ENCODE data around the gene KLHL7.

Gene KLHL7

GRCh38 chr7:23105644-23106056 is at the start of gene KLHL7:
Gene KLHL7, plus strand, starts transcription at chr7:23105785. Its CDS starts 242 bp downstream, at chr7:23106027.
- Histone ChIP-seq H3K9ac (ENCODE audit: low read length) (peak within 1 kb of the TSS; percentile 81), H3K4me1 (ENCODE audit: insufficient read depth, low read length) (peaks cover 25% of the 10 kb centered on the region), H3K27me3 (ENCODE audit: control insufficient read depth in 1 of 2, insufficient read depth in 2 of 2, low read length in 2 of 2) (no peaks in the 10 kb centered on the region), H3K36me3 (ENCODE audit: insufficient read depth, low read length) (no peaks in the 10 kb centered on the region), H3K27ac (ENCODE audit: low read depth, low read length) (peak within 1 kb of the TSS; percentile 64), H3K9me3 (ENCODE audit: low read length) (no peaks in the 10 kb centered on the region), H3K4me3 (ENCODE audit: low read depth in 1 of 2, low read length in 2 of 2) (peak within 1 kb of the TSS; percentile 53 to 87)

GRCh38 chr7:23058408-23059096 is 47.0 kb upstream of the KLHL7 start:
- Histone ChIP-seq H3K36me3 (ENCODE audit: insufficient read depth, low read length) (no peaks in the 10 kb centered on the region), H3K27me3 (ENCODE audit: control insufficient read depth in 1 of 2, insufficient read depth in 2 of 2, low read length in 2 of 2) (no peaks in the 10 kb centered on the region), H3K9me3 (ENCODE audit: low read length) (no peaks in the 10 kb centered on the region), H3K9ac (ENCODE audit: low read length) (no peak overlapping the region), H3K27ac (ENCODE audit: low read depth, low read length) (no peak overlapping the region), H3K4me1 (ENCODE audit: insufficient read depth, low read length) (no peaks in the 10 kb centered on the region), H3K4me3 (ENCODE audit: low read depth in 1 of 2, low read length in 2 of 2) (no peak overlapping the region)

- Histone ChIP-seq H3K27me3 (ENCODE audit: control insufficient read depth in 1 of 2, insufficient read depth in 2 of 2, low read length in 2 of 2) (no peaks in the 10 kb centered on the region), H3K9ac (ENCODE audit: low read length) (no peak overlapping the region), H3K4me1 (ENCODE audit: insufficient read depth, low read length) (no peaks in the 10 kb centered on the region), H3K36me3 (ENCODE audit: insufficient read depth, low read length) (no peaks in the 10 kb centered on the region), H3K4me3 (ENCODE audit: low read depth in 1 of 2, low read length in 2 of 2) (no peak overlapping the region), H3K27ac (ENCODE audit: low read depth, low read length) (no peak overlapping the region), H3K9me3 (ENCODE audit: low read length) (no peaks in the 10 kb centered on the region)
Observed at GRCh38 chr7:23061327-23061726, 44.3 kb upstream of the KLHL7 start.

DNA sequence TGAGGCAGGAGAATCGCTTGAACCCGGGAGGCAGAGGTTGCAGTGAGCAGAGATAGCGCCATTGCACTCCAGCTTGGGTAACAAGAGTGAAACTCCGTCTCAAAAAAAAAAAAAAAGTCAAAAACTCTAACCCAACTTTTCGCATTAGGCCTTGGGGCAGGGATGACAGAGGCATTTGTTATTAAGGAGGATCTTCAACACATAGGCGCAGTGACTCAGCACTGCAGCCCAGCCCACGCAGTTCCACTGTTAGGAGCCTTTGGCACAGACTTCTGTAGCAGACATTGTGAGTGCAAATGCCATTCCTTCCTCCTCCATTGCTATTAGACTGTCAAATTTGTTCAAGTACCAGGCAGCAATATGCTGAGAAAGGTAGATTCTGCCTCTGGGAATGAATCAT is 43.1 kb upstream of the KLHL7 start:
- Histone ChIP-seq H3K9ac (ENCODE audit: low read length) (no peak overlapping the region), H3K4me1 (ENCODE audit: insufficient read depth, low read length) (no peaks in the 10 kb centered on the region), H3K4me3 (ENCODE audit: low read depth in 1 of 2, low read length in 2 of 2) (no peak overlapping the region), H3K27me3 (ENCODE audit: control insufficient read depth in 1 of 2, insufficient read depth in 2 of 2, low read length in 2 of 2) (no peaks in the 10 kb centered on the region), H3K9me3 (ENCODE audit: low read length) (no peaks in the 10 kb centered on the region), H3K27ac (ENCODE audit: low read depth, low read length) (no peak overlapping the region), H3K36me3 (ENCODE audit: insufficient read depth, low read length) (no peaks in the 10 kb centered on the region)

DNA sequence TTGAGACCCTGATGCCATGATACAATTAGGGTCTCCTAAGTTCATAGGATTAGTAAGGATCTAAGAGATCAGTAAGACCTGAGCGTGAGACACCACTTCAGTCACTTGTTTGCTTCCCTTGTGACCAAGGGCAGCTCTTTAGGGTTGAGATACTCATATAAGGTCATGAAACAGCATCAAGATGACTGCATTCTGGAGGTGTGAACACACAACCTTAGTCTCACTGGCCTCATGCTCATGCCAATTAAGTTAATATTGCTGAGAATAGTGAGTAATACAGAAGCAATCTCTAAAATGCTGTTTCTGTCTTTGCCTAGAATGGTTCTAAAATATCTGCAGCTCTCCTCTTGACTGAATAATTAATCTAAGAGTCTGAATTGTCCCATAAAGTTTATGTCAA is 39.6 kb upstream of the KLHL7 start:
- no peaks in the 10 kb centered on the region for H3K36me3 ChIP-seq (ENCODE audit: insufficient read depth, low read length)
- H3K4me1 ChIP-seq (ENCODE audit: insufficient read depth, low read length) = no peaks in the 10 kb centered on the region
- H3K27ac ChIP-seq (ENCODE audit: low read depth, low read length) = no peak overlapping the region
- H3K4me3 ChIP-seq (ENCODE audit: low read depth in 1 of 2, low read length in 2 of 2) = no peak overlapping the region
- H3K9ac ChIP-seq (ENCODE audit: low read length) = no peak overlapping the region
- H3K9me3 ChIP-seq (ENCODE audit: low read length) = no peaks in the 10 kb centered on the region
- no peaks in the 10 kb centered on the region for H3K27me3 ChIP-seq (ENCODE audit: control insufficient read depth in 1 of 2, insufficient read depth in 2 of 2, low read length in 2 of 2)

DNA sequence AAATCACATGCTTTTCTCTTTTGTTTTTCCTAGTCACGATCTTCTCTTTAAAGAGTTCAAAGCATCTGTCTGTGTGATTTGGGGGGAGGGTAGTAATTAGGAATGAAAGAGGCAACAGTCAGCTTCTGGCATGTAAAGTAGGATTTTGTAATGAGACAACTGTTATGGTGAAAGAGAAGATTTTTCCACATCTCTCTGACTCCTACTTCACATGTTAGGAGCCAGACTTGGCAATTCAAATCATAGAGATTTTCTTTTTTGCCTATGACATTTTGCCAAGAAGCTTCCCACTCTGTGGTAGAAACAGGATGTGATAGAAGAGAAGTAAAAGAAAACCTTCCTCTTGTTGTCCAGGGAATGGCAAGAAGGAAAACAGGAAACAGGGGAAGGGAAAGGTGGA is 38.3 kb upstream of the KLHL7 start:
- H3K9me3 ChIP-seq (ENCODE audit: low read length) = no peaks in the 10 kb centered on the region

DNA sequence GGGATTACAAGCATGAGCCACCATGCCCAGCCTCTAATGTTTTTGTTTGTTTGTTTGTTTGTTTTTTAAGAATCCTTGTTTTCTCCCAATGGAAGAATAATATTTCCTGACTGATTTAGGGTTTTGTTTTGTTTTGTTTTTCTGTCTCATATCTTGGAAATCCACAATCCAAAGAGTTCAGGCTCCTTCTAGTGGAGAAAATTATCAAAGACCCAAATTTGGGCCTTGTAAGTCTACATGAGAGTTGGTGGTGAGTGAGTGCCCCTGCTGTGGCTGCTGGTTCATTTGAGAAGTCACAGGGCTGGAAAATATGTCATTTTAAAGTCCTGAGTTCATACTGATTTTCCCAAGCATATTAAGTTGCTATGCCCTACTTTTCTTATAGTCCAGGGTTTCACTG is 33.5 kb upstream of the KLHL7 start:
- Histone ChIP-seq H3K27ac (ENCODE audit: low read depth, low read length) (no peak overlapping the region), H3K27me3 (ENCODE audit: control insufficient read depth in 1 of 2, insufficient read depth in 2 of 2, low read length in 2 of 2) (no peaks in the 10 kb centered on the region), H3K4me3 (ENCODE audit: low read depth in 1 of 2, low read length in 2 of 2) (no peak overlapping the region), H3K9me3 (ENCODE audit: low read length) (no peaks in the 10 kb centered on the region), H3K4me1 (ENCODE audit: insufficient read depth, low read length) (no peaks in the 10 kb centered on the region), H3K36me3 (ENCODE audit: insufficient read depth, low read length) (no peaks in the 10 kb centered on the region), H3K9ac (ENCODE audit: low read length) (no peak overlapping the region)

More for the DNA sequence above, 38.3 kb upstream of the KLHL7 start:
- no peaks in the 10 kb centered on the region for H3K4me1 ChIP-seq (ENCODE audit: insufficient read depth, low read length)
- no peak overlapping the region for H3K9ac ChIP-seq (ENCODE audit: low read length)
- no peak overlapping the region for H3K4me3 ChIP-seq (ENCODE audit: low read depth in 1 of 2, low read length in 2 of 2)
- no peaks in the 10 kb centered on the region for H3K36me3 ChIP-seq (ENCODE audit: insufficient read depth, low read length)
- no peak overlapping the region for H3K27ac ChIP-seq (ENCODE audit: low read depth, low read length)
- H3K27me3 ChIP-seq (ENCODE audit: control insufficient read depth in 1 of 2, insufficient read depth in 2 of 2, low read length in 2 of 2) = no peaks in the 10 kb centered on the region

DNA sequence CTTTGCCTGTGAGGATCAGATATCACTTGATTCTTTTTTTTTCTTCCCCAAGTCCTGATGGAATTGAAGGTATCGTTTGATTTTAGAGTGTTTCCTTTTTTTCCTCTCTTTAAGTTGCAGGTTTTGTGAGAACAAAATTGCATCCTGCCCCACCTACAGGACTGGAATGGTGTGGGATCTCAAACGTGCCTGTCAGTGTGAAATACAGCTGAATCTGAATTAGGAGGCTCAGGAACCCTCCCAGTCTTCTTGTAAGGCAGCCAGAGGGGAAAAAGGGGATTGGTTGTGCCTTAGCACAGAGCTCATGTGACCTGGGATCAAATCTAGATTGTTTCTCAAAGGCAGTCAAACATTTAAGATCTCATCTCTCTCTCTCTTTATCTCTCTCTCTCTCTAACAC is 32.7 kb upstream of the KLHL7 start:
- no peaks in the 10 kb centered on the region for H3K36me3 ChIP-seq (ENCODE audit: insufficient read depth, low read length)
- H3K27me3 ChIP-seq (ENCODE audit: control insufficient read depth in 1 of 2, insufficient read depth in 2 of 2, low read length in 2 of 2) = no peaks in the 10 kb centered on the region
- H3K4me1 ChIP-seq (ENCODE audit: insufficient read depth, low read length) = no peaks in the 10 kb centered on the region
- no peak overlapping the region for H3K9ac ChIP-seq (ENCODE audit: low read length)
- H3K4me3 ChIP-seq (ENCODE audit: low read depth in 1 of 2, low read length in 2 of 2) = no peak overlapping the region
- no peaks in the 10 kb centered on the region for H3K9me3 ChIP-seq (ENCODE audit: low read length)
- no peak overlapping the region for H3K27ac ChIP-seq (ENCODE audit: low read depth, low read length)

DNA sequence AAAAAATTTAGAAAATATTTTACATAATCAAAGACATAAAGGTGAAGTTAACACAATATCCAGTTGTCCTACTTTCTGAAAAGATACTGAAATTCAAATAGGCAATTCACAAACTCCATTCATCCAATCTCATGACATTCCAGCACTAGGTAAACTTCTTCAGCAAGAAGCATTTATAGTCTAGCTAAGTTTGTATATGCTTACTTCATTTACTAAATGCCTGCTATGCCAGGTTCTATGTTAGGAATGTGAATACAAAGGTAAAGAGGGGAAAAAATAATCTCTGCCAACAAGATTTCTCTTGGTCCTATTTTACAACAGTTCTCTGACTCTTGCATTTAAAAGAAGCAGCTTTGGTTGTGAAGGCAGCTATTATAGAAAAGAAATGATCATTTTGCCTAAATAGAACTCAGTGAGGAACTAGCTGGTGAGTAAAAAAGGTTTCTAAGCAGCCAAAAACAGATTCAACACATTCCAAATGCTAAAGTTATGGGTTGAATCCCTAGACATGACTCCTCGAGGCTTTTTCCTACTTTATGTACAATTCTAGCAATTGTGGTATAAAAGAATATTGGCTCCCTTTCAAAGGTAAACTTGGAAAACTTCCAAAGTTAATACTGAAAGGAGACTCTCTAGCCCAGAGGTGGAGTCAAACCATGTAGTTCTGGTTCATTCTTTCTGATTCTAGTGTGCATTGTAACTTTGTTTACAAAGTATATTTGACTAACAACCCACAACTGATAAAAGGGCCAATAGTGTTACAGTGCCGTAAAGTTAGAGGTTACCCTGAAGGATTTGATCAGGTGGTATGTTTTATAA is 30.9 kb upstream of the KLHL7 start:
- H3K27me3 ChIP-seq (ENCODE audit: control insufficient read depth in 1 of 2, insufficient read depth in 2 of 2, low read length in 2 of 2) = no peaks in the 10 kb centered on the region

DNA sequence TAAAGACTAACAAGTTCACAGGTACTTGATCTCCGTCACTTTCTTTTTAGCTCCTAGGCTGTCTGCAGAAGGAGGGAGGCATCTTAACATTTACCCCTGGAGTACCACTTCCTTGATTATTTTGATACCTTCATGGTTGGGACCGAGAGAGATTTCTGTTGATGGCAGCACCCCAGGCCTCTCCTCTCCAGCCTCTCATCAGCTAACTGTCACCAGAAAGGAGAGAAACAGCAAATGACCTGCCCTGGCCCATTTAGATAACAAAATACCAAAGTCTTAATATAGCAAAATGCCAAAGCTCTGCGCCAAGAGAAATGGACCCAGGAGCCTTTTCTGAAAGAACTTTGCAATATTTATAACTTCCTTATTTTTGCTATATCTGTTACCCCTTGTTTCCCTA is 30.0 kb upstream of the KLHL7 start:
- Histone ChIP-seq H3K36me3 (ENCODE audit: insufficient read depth, low read length) (no peaks in the 10 kb centered on the region), H3K9ac (ENCODE audit: low read length) (no peak overlapping the region), H3K4me3 (ENCODE audit: low read depth in 1 of 2, low read length in 2 of 2) (no peak overlapping the region), H3K27ac (ENCODE audit: low read depth, low read length) (no peak overlapping the region), H3K27me3 (ENCODE audit: control insufficient read depth in 1 of 2, insufficient read depth in 2 of 2, low read length in 2 of 2) (no peaks in the 10 kb centered on the region), H3K4me1 (ENCODE audit: insufficient read depth, low read length) (no peaks in the 10 kb centered on the region), H3K9me3 (ENCODE audit: low read length) (no peaks in the 10 kb centered on the region)

More for the DNA sequence above, 30.9 kb upstream of the KLHL7 start:
- no peaks in the 10 kb centered on the region for H3K36me3 ChIP-seq (ENCODE audit: insufficient read depth, low read length)
- H3K9ac ChIP-seq (ENCODE audit: low read length) = no peak overlapping the region
- no peaks in the 10 kb centered on the region for H3K9me3 ChIP-seq (ENCODE audit: low read length)
- no peak overlapping the region for H3K4me3 ChIP-seq (ENCODE audit: low read depth in 1 of 2, low read length in 2 of 2)
- no peaks in the 10 kb centered on the region for H3K4me1 ChIP-seq (ENCODE audit: insufficient read depth, low read length)
- H3K27ac ChIP-seq (ENCODE audit: low read depth, low read length) = no peak overlapping the region

DNA sequence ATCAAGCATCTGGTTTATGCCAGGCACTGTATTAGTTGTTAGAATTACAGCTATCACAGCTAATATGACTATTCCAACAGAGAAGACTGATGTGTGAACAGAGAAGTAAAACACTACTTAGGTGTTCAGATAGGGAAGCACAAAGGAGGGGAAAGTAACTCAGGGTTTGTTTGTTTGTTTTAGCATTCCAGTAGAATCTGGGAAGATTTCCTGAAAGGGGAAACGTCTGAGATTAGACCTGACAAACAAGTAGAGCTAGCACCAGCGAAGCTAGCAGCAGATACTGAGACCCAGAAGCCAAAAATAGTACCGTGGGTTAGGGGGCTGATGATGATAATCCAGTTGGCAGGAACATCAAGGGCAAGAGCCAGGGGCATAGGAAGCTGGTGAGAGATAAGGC is 28.8 kb upstream of the KLHL7 start:
- H3K27ac ChIP-seq (ENCODE audit: low read depth, low read length) = no peak overlapping the region
- H3K27me3 ChIP-seq (ENCODE audit: control insufficient read depth in 1 of 2, insufficient read depth in 2 of 2, low read length in 2 of 2) = no peaks in the 10 kb centered on the region
- no peak overlapping the region for H3K4me3 ChIP-seq (ENCODE audit: low read depth in 1 of 2, low read length in 2 of 2)
- H3K36me3 ChIP-seq (ENCODE audit: insufficient read depth, low read length) = no peaks in the 10 kb centered on the region
- no peaks in the 10 kb centered on the region for H3K9me3 ChIP-seq (ENCODE audit: low read length)
- no peak overlapping the region for H3K9ac ChIP-seq (ENCODE audit: low read length)
- H3K4me1 ChIP-seq (ENCODE audit: insufficient read depth, low read length) = no peaks in the 10 kb centered on the region
